Ishikawa (cell line): ENCODE data around the gene PRX.

Experiments
- EGR1 ChIP-seq: IDR thresholded peaks from 2 replicates; pipeline ENCODE4 v1.6.1; 2012
- FOXM1 ChIP-seq: IDR thresholded peaks from 2 replicates; pipeline ENCODE4 v1.6.1; 2012; ENCODE audit warnings: low read depth, borderline replicate concordance
- MAX ChIP-seq: IDR thresholded peaks from 2 replicates; pipeline ENCODE4 v1.6.1; 2012
- REST ChIP-seq: IDR thresholded peaks from 2 replicates; pipeline ENCODE4 v1.6.1; 2012; ENCODE audit warnings: low read depth, mild to moderate bottlenecking
- TAF1 ChIP-seq: IDR thresholded peaks from 2 replicates; pipeline ENCODE4 v1.6.1; 2012; ENCODE audit warnings: low read depth, mild to moderate bottlenecking

GRCh38 chr19:40411125-40411842 is 1.9 kb downstream of the PRX start:
- TF ChIP-seq FOXM1 (no peak), TAF1 (no peak), REST (no peak), EGR1 (no peak), MAX (no peak)
